Upper lobe of left lung (tissue), 6 donors: Measurements from ENCODE around the gene TMEFF1. TPM values are rescaled to one million over a fixed set of nuclear protein-coding genes. Genes with fewer than 3 reads are reported as not detected.

Experiments used
- ATAC-seq, 2 donors: fragments of 200-7000 bp; cut with Tn5 transposase; one replicate each; pipeline ENCODE4 v1.9.1; 2022; ENCODE audit warnings: mild to moderate bottlenecking in 2 of 2, moderate library complexity in 2 of 2; ENCODE audit not compliant: low FRiP score in 2 of 2
- DNase-seq, 2 donors: peaks; one replicate each; pipeline ENCODE4 v3.0.0-alpha.2; 2019 to 2020
- H3K27ac ChIP-seq, 4 donors: fragments of 200-600 bp; sonication (generic); one replicate each; pipeline ENCODE4 v1.5.1; 2016 to 2019
- H3K27me3 ChIP-seq, 4 donors: fragments of 200-600 bp; sonication (generic); one replicate each; pipeline ENCODE4 v1.5.1; 2017 to 2019
- H3K36me3 ChIP-seq, 4 donors: fragments of 200-600 bp; sonication (generic); one replicate each; pipeline ENCODE4 v1.5.1; 2016 to 2019
- H3K4me1 ChIP-seq, 4 donors: fragments of 200-600 bp; sonication (generic); one replicate each; pipeline ENCODE4 v1.5.1; 2018 to 2019
- H3K4me3 ChIP-seq, 4 donors: fragments of 200-600 bp; sonication (generic); one replicate each; pipeline ENCODE4 v1.5.1; 2017 to 2019; ENCODE audit warnings: mild to moderate bottlenecking in 2 of 4, moderate library complexity in 1 of 4
- H3K9me3 ChIP-seq, 4 donors: fragments of 200-600 bp; sonication (generic); one replicate each; pipeline ENCODE4 v1.5.1; 2018 to 2019
- EP300 ChIP-seq, 4 donors: sonication (generic); formaldehyde crosslinking; IDR thresholded peaks; one replicate each; pipeline ENCODE4 v1.5.1; 2017; ENCODE audit warnings: antibody characterized with exemption in 4 of 4, control low read depth in 2 of 4
- POLR2A ChIP-seq, 4 donors: fragments of 450-650 bp; IDR thresholded peaks; one replicate each; pipeline ENCODE4 v1.5.1; 2016 to 2017; ENCODE audit warnings: antibody characterized with exemption in 4 of 4, mild to moderate bottlenecking in 2 of 4
- POLR2AphosphoS5 ChIP-seq, 2 donors: sonication (generic); formaldehyde crosslinking; IDR thresholded peaks; one replicate each; pipeline ENCODE4 v1.5.1; 2017; ENCODE audit warnings: antibody characterized with exemption in 2 of 2
- WGBS, 2 donors: methylation state at CpG; one replicate each; pipeline ENCODE4 v1.1.5; 2017 to 2018; 5-methylcytosine and 5-hydroxymethylcytosine counted together
- total RNA-seq, 6 donors: library from RNA; depleted of rRNA in 4 of 6; stranded (reverse); fragments of >200 nt in 4 of 6; gene quantifications; one replicate each; pipeline versions ENCODE4 v1.1.0 to v1.2.1, GENCODE V29; 2016 to 2021
- TF ChIP-seq, protein P1 (sequence below), 6 experiments: fragments of 450-650 bp in 4 of 6; fragments of 200-600 bp in 2 of 6; sonication (generic) in 2 of 6; IDR thresholded peaks; one replicate each; pipeline ENCODE4 v1.5.1; 2016 to 2019; ENCODE audit warnings: antibody characterized with exemption in 6 of 6
- donor health status: DM: no; HTN: no; CAD: no; lungs with moderate emphysema.
- donor health status: DM: no; HTN: yes; CAD: no; lungs with severe emphysema.

Gene TMEFF1
- total RNA-seq, 6 donors from 2014 or later, result 0.11 to 0.30 (median 0.18) TPM; not detected in 2

DNA sequence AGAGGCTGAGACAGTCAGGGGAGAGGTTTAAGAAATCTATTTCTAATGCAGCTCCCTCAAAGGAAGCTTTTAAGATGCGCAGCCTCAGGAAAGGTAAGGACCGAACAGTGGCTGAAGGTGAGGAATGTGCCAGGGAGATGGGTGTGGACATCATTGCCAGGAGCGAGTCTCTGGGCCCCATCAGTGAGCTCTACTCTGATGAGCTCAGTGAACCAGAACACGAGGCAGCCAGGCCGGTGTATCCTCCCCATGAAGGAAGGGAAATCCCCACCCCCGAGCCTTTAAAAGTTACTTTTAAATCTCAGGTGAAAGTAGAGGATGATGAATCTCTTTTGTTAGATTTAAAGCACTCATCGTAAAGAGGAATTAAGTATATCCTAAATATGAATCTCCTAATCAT is 113.1 kb downstream of the TMEFF1 start:
- DNase-seq (no peak), ATAC-seq (no peak)
- Histone ChIP-seq H3K9me3 (no peaks in the 10 kb centered on the region), H3K27ac (no peak overlapping the region), H3K4me1 (no peaks in the 10 kb centered on the region), H3K4me3 (no peak overlapping the region), H3K36me3 (no peaks in the 10 kb centered on the region), H3K27me3 (no peaks in the 10 kb centered on the region)
- TF ChIP-seq EP300 (IDR thresholded peaks at IDR 0.05) (no peak), POLR2A (IDR thresholded peaks at IDR 0.05) (no peak), POLR2AphosphoS5 (IDR thresholded peaks at IDR 0.05) (no peak)
- TF ChIP-seq, protein P1, sequence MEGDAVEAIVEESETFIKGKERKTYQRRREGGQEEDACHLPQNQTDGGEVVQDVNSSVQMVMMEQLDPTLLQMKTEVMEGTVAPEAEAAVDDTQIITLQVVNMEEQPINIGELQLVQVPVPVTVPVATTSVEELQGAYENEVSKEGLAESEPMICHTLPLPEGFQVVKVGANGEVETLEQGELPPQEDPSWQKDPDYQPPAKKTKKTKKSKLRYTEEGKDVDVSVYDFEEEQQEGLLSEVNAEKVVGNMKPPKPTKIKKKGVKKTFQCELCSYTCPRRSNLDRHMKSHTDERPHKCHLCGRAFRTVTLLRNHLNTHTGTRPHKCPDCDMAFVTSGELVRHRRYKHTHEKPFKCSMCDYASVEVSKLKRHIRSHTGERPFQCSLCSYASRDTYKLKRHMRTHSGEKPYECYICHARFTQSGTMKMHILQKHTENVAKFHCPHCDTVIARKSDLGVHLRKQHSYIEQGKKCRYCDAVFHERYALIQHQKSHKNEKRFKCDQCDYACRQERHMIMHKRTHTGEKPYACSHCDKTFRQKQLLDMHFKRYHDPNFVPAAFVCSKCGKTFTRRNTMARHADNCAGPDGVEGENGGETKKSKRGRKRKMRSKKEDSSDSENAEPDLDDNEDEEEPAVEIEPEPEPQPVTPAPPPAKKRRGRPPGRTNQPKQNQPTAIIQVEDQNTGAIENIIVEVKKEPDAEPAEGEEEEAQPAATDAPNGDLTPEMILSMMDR (IDR thresholded peaks at IDR 0.05), result no peak
- 88 to 92% methylated on average over 7 of the region's 7 CpGs for WGBS, 2 donors

- ATAC-seq, result no peak
Observed at GRCh38 chr9:100587375-100587774, 114.4 kb downstream of the TMEFF1 start.

GRCh38 chr9:100589582-100589981 is 116.6 kb downstream of the TMEFF1 start:
- H3K27ac ChIP-seq, result no peak overlapping the region
- H3K9me3 ChIP-seq, result no peaks in the 10 kb centered on the region
- H3K4me3 ChIP-seq, result no peak overlapping the region
- WGBS, 2 donors, result 77 to 80% methylated on average over 5 of the region's 5 CpGs
- no peaks in the 10 kb centered on the region for H3K36me3 ChIP-seq
- no peak for ATAC-seq
- no peaks in the 10 kb centered on the region for H3K4me1 ChIP-seq
- no peak for TF ChIP-seq POLR2A (IDR thresholded peaks at IDR 0.05)
- no peak for TF ChIP-seq EP300 (IDR thresholded peaks at IDR 0.05)
- TF ChIP-seq POLR2AphosphoS5 (IDR thresholded peaks at IDR 0.05), result no peak
- TF ChIP-seq, protein P1 (IDR thresholded peaks at IDR 0.05), result no peak
- DNase-seq, result no peak
- H3K27me3 ChIP-seq, result no peaks in the 10 kb centered on the region

More at GRCh38 chr9:100587375-100587774, 114.4 kb downstream of the TMEFF1 start:
- Histone ChIP-seq H3K27ac (no peak overlapping the region), H3K36me3 (no peaks in the 10 kb centered on the region), H3K9me3 (no peaks in the 10 kb centered on the region), H3K4me3 (no peak overlapping the region), H3K27me3 (no peaks in the 10 kb centered on the region), H3K4me1 (no peaks in the 10 kb centered on the region)
- WGBS, 2 donors, result 62 to 70% methylated on average over 8 to 9 of the region's 9 CpGs
- DNase-seq, result no peak
- TF ChIP-seq, protein P1 (IDR thresholded peaks at IDR 0.05), result no peak
- TF ChIP-seq POLR2A (IDR thresholded peaks at IDR 0.05) (no peak), EP300 (IDR thresholded peaks at IDR 0.05) (no peak), POLR2AphosphoS5 (IDR thresholded peaks at IDR 0.05) (no peak)

DNA sequence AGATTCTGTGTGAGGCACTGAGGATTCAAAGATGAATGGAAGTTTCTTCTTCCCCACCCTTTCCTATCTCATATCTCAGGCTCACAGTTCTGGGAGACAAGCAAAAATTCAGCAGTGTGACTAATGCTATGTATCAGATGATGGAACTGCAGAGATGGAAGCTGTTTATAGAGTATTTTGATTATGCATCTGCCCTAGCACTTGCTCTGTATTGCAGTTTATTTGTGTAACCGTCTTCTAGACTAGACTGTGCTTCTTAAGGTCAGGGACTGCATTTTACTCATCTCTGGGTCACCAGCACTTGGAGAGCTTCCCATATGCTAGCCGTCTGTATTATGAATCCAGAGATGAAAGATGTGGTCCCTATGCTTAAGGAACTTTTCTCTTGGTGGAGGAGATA is 117.5 kb downstream of the TMEFF1 start:
- Histone ChIP-seq H3K27ac (no peak overlapping the region), H3K9me3 (no peaks in the 10 kb centered on the region), H3K4me3 (no peak overlapping the region), H3K36me3 (no peaks in the 10 kb centered on the region), H3K27me3 (no peaks in the 10 kb centered on the region), H3K4me1 (no peaks in the 10 kb centered on the region)
- 63 to 71% methylated on average over 2 of the region's 2 CpGs for WGBS, 2 donors
- no peak for TF ChIP-seq POLR2A (IDR thresholded peaks at IDR 0.05)
- TF ChIP-seq POLR2AphosphoS5 (IDR thresholded peaks at IDR 0.05), result no peak
- TF ChIP-seq, protein P1 (IDR thresholded peaks at IDR 0.05), result no peak
- DNase-seq (no peak), ATAC-seq (no peak)

GRCh38 chr9:100591139-100591538 is 118.2 kb downstream of the TMEFF1 start:
- no peak overlapping the region for H3K4me3 ChIP-seq
- H3K27ac ChIP-seq, result no peak overlapping the region
- no peak for DNase-seq
- no peaks in the 10 kb centered on the region for H3K4me1 ChIP-seq
- WGBS, 2 donors, result 90 to 95% methylated on average over 6 of the region's 6 CpGs
- TF ChIP-seq EP300 (IDR thresholded peaks at IDR 0.05) (no peak), POLR2A (IDR thresholded peaks at IDR 0.05) (no peak), POLR2AphosphoS5 (IDR thresholded peaks at IDR 0.05) (no peak)
- TF ChIP-seq, protein P1 (IDR thresholded peaks at IDR 0.05), result no peak
- H3K36me3 ChIP-seq, result no peaks in the 10 kb centered on the region
- no peaks in the 10 kb centered on the region for H3K27me3 ChIP-seq
- no peak for ATAC-seq
- no peaks in the 10 kb centered on the region for H3K9me3 ChIP-seq
